PC-3 (cell line): Measurements from ENCODE around the gene MAPK9.

Experiments
- EZH2 ChIP-seq: fragments of 300-600 bp; sonication (generic); IDR thresholded peaks from one replicate; pipeline ENCODE4 v1.6.1; 2017; ENCODE audit warnings: antibody characterized with exemption, mild to moderate bottlenecking, low read length; ENCODE audit not compliant: unreplicated experiment
- TF ChIP-seq, protein P1 (sequence below): fragments of 300-600 bp; sonication (generic); conservative IDR thresholded peaks from 2 replicates; pipeline ENCODE4 v1.5.1; 2017; ENCODE audit warnings: antibody characterized with exemption, low read depth, mild to moderate bottlenecking, low read length

DNA sequence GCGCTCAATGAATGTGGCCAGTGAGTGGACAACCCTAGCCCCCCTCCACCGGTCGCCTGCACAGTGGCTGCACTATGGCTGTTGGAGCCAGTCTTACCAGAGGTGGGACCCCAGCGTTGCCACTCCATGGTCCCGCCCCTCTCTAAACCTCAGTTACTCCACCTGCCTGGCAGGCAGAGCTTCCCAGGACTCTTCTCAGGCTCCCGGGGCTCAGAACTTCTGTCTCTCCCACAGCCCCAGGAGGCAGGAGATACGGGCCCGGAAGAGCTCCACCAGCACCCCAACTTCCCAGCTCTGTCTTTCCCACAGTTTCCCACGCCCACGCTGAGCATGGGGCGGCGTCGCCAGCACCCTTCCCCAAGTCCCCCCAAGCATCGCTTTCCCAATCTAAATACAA lies 83.8 kb downstream of the MAPK9 start:
- TF ChIP-seq, protein P1, sequence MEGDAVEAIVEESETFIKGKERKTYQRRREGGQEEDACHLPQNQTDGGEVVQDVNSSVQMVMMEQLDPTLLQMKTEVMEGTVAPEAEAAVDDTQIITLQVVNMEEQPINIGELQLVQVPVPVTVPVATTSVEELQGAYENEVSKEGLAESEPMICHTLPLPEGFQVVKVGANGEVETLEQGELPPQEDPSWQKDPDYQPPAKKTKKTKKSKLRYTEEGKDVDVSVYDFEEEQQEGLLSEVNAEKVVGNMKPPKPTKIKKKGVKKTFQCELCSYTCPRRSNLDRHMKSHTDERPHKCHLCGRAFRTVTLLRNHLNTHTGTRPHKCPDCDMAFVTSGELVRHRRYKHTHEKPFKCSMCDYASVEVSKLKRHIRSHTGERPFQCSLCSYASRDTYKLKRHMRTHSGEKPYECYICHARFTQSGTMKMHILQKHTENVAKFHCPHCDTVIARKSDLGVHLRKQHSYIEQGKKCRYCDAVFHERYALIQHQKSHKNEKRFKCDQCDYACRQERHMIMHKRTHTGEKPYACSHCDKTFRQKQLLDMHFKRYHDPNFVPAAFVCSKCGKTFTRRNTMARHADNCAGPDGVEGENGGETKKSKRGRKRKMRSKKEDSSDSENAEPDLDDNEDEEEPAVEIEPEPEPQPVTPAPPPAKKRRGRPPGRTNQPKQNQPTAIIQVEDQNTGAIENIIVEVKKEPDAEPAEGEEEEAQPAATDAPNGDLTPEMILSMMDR = no peak
- TF ChIP-seq EZH2 = no peak
